ENCODE results near the gene PNRC1. TPM values are rescaled to one million over a fixed set of nuclear protein-coding genes. Genes with fewer than 3 reads are reported as not detected.

Gene PNRC1
- total and polyA plus RNA-seq, 2 of the 4 experiments (the other 2 are of a cell fraction): 6.5 to 8.1 TPM

DNA sequence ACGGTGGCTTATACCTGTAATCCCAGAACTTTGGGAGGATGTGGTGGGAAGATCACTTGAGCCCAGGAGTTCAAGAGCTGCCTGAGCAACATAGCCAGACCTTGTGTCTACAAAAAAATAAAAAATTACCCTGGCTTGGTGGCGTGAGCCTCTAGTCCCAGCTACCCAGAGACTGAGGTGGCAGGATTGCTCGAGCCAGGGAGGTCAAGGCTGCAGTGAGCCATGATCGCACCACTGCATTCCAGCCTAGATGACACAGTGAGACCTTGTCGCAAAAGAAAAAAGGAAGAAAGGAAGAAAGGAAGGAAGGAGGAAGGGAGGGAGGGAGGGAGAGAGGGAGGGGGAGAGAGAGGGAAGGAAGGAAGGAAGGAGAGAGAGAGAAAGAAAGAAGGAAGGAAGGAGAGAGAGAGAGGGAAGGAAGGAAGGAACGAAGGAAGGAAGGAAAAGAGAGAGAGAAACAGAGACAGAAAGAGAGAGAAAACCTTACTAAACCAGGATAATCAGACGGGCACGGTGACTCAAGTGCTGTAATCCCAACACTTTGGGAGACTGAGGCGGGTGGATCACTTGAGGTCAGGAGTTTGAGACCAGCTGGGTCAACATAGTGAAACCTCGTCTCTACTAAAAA lies 10.9 kb upstream of the PNRC1 start:
- Histone ChIP-seq H3K4ac (ENCODE audit: low read depth, low read length) (no peak overlapping the region), H3K4me1 (ENCODE audit: control insufficient read depth, insufficient read depth, low read length) (no peaks in the 10 kb centered on the region), H3K4me2 (ENCODE audit: low read depth, low read length) (no peak overlapping the region), H3K18ac (ENCODE audit: low read depth, low read length) (no peak overlapping the region), H3K27ac (ENCODE audit: insufficient read depth, low read length) (no peak overlapping the region), H3K27me3 (ENCODE audit: control insufficient read depth, insufficient read depth, low read length) (peaks cover 15% of the 10 kb centered on the region), H2BK5ac (ENCODE audit: low read depth, low read length, poor library complexity, severe bottlenecking) (no peak overlapping the region), H4K5ac (ENCODE audit: low read depth, low read length) (no peak overlapping the region), H4K20me1 (ENCODE audit: insufficient read depth, low read length) (no peaks in the 10 kb centered on the region), H3K9ac (ENCODE audit: low read depth, low read length) (no peak overlapping the region), H2BK15ac (ENCODE audit: low read depth, low read length) (no peak overlapping the region), H3K36me3 (ENCODE audit: control insufficient read depth, insufficient read depth, low read length) (no peaks in the 10 kb centered on the region), H3K9me1 (ENCODE audit: insufficient read depth, low read length) (no peaks in the 10 kb centered on the region), H2BK20ac (ENCODE audit: low read depth, low read length) (no peak overlapping the region), H3K23ac (ENCODE audit: low read depth, low read length) (no peak overlapping the region), H3K9me3 (ENCODE audit: control insufficient read depth, insufficient read depth, low read length) (no peaks in the 10 kb centered on the region), H3K14ac (replicated peaks; ENCODE audit: low read depth, low read length) (no peak overlapping the region), H4K8ac (ENCODE audit: low read depth in 2 of 2, low read length in 2 of 2) (no peak overlapping the region), H2AK9ac (replicated peaks; ENCODE audit: low read depth, low read length, poor library complexity) (no peak overlapping the region), H3K79me1 (ENCODE audit: low read depth in 1 of 2, low read length in 2 of 2) (no peaks in the 10 kb centered on the region), H2AFZ (replicated peaks; ENCODE audit: low read length, poor library complexity) (no peak overlapping the region), H2AK5ac (ENCODE audit: low read depth, low read length) (no peak overlapping the region), H2BK120ac (ENCODE audit: low read depth, low read length) (no peak overlapping the region), H4K91ac (ENCODE audit: insufficient read depth, low read depth, low read length) (no peak overlapping the region), H3K4me3 (ENCODE audit: insufficient read depth, low read depth, low read length) (no peak overlapping the region), H3K56ac (ENCODE audit: extremely low read depth, insufficient read depth, low read length) (no peak overlapping the region)
- POLR2A ChIA-PET (ENCODE audit: unreplicated experiment): no interaction called here
- CTCF ChIA-PET: no interaction called here
- DNase-seq: no peak
- dilution Hi-C loops (cut with HindIII; ENCODE audit: low sequenced_read_pairs, unreplicated experiment): no loop called here
- 85% methylated on average over 4 of the region's 10 CpGs; no CpG with 5 or more reads in 1 of the 2 experiments for WGBS, 2 experiments (ENCODE audit: extremely low coverage in 2 of 2, insufficient read length in 1 of 2)
- TF ChIP-seq NFE2L2 (IDR thresholded peaks at IDR 0.05; ENCODE audit: low read depth, low read length) (no peak), RCOR1 (IDR thresholded peaks at IDR 0.05; ENCODE audit: insufficient replicate concordance, low read length) (no peak), POLR2A (IDR thresholded peaks at IDR 0.05; ENCODE audit: low read depth, low read length) (no peak), RFX5 (IDR thresholded peaks at IDR 0.05; ENCODE audit: low read depth, low read length) (no peak), BHLHE40 (IDR thresholded peaks at IDR 0.05; ENCODE audit: low read depth, low read length) (no peak), CEBPB (IDR thresholded peaks at IDR 0.05; ENCODE audit: low read depth, low read length) (no peak), MAZ (IDR thresholded peaks at IDR 0.05; ENCODE audit: borderline replicate concordance, low read depth, low read length) (no peak), SMC3 (IDR thresholded peaks at IDR 0.05; ENCODE audit: low read depth, low read length) (no peak), MAFK (IDR thresholded peaks at IDR 0.05; ENCODE audit: low read depth, low read length) (no peak), MXI1 (IDR thresholded peaks at IDR 0.05; ENCODE audit: borderline replicate concordance, low read depth, low read length) (no peak), CHD1 (IDR thresholded peaks at IDR 0.05; ENCODE audit: low read depth, low read length) (no peak), RAD21 (IDR thresholded peaks at IDR 0.05; ENCODE audit: low read length) (no peak)
- TF ChIP-seq, protein P1, sequence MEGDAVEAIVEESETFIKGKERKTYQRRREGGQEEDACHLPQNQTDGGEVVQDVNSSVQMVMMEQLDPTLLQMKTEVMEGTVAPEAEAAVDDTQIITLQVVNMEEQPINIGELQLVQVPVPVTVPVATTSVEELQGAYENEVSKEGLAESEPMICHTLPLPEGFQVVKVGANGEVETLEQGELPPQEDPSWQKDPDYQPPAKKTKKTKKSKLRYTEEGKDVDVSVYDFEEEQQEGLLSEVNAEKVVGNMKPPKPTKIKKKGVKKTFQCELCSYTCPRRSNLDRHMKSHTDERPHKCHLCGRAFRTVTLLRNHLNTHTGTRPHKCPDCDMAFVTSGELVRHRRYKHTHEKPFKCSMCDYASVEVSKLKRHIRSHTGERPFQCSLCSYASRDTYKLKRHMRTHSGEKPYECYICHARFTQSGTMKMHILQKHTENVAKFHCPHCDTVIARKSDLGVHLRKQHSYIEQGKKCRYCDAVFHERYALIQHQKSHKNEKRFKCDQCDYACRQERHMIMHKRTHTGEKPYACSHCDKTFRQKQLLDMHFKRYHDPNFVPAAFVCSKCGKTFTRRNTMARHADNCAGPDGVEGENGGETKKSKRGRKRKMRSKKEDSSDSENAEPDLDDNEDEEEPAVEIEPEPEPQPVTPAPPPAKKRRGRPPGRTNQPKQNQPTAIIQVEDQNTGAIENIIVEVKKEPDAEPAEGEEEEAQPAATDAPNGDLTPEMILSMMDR (conservative IDR thresholded peaks at IDR 0.05; ENCODE audit: low read depth, low read length): no peak
- TF ChIP-seq, protein P2, sequence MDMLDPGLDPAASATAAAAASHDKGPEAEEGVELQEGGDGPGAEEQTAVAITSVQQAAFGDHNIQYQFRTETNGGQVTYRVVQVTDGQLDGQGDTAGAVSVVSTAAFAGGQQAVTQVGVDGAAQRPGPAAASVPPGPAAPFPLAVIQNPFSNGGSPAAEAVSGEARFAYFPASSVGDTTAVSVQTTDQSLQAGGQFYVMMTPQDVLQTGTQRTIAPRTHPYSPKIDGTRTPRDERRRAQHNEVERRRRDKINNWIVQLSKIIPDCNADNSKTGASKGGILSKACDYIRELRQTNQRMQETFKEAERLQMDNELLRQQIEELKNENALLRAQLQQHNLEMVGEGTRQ (IDR thresholded peaks at IDR 0.05; ENCODE audit: low read depth, low read length): no peak
- TF ChIP-seq, protein P3, sequence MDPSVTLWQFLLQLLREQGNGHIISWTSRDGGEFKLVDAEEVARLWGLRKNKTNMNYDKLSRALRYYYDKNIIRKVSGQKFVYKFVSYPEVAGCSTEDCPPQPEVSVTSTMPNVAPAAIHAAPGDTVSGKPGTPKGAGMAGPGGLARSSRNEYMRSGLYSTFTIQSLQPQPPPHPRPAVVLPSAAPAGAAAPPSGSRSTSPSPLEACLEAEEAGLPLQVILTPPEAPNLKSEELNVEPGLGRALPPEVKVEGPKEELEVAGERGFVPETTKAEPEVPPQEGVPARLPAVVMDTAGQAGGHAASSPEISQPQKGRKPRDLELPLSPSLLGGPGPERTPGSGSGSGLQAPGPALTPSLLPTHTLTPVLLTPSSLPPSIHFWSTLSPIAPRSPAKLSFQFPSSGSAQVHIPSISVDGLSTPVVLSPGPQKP (IDR thresholded peaks at IDR 0.05; ENCODE audit: borderline replicate concordance, low read depth, low read length): no peak
- in situ Hi-C loops (cut with MboI; ENCODE audit: low sequenced_read_pairs): loop anchor here (10.0 kb wide), 1 partner anchor 85 kb away; no protein-coding TSS in a partner anchor
- intact Hi-C loops (cut with micrococcal nuclease): no loop called here
- no peak for ATAC-seq (ENCODE audit: low read depth)
- BruUV-seq (replicated peaks): no TSS peak

All from IMR-90 (cell line).